K562 (cell line): ENCODE data around the gene EML2. TPM values are rescaled to one million over a fixed set of nuclear protein-coding genes. Genes with fewer than 3 reads are reported as not detected.
"Not testable (repeated sequence)": the region's sequence is repeated elsewhere in the genome, so short reads cannot be mapped to it uniquely, and the experiment has no call there.

Source experiments
- ATAC-seq: fragments of 200-7000 bp; cut with Tn5 transposase; 3 replicates; pipeline ENCODE4 v1.9.1; 2020; ENCODE audit warnings: moderate library complexity
- BruUV-seq: library from RNA; stranded (reverse); fragments of 400-500 nt; replicated peaks from 2 replicates; lab custom pipeline; 2021; lab: Mats Ljungman, UMichigan
- CTCF ChIA-PET: fragments of 300-600 bp; formaldehyde crosslinking; extraction: SDS; loops from one replicate; lab custom pipeline; 2021; ENCODE audit warnings: low intra/inter-chr PET ratio; lab: Yijun Ruan, JAX
- POLR2A ChIA-PET: fragments of 300-600, 350-650 bp; sonication (Branson Sonifier 250); formaldehyde crosslinking; extraction: SDS; loops from one replicate; lab custom pipeline; 2021; ENCODE audit warnings: antibody characterized with exemption, inconsistent platforms; lab: Yijun Ruan, JAX
- DNase-seq, 4 experiments: peaks; one replicate each; pipeline versions ENCODE4 v3.0.0 to v3.0.0-alpha.2; 2011 to 2018; ENCODE audit warnings: low spot score in 3 of 4, mixed read lengths in 3 of 4; ENCODE audit errors: extremely low read depth in 1 of 4
- FAIRE-seq: peaks from 2 replicates; lab custom pipeline; 2011; peaks lifted over from hg19 to GRCh38; lab: Jason Lieb, UNC
- H2AFZ ChIP-seq: 2 replicates; pipeline ENCODE4 v1.6.0; 2011; ENCODE audit warnings: low read depth, low read length, control low read depth, inconsistent platforms
- H3K27ac ChIP-seq: fragments of 200-600 bp; 3 replicates; pipeline ENCODE4 v1.8.0; 2011; ENCODE audit warnings: low read depth, mild to moderate bottlenecking, control low read depth, inconsistent platforms, low read length, moderate library complexity, mixed read lengths; ENCODE audit errors: extremely low read depth
- H3K27me3 ChIP-seq, 2 experiments: fragments of 300-600 bp in 1 of 2; 2 replicates in 1 of 2; 3 replicates in 1 of 2; pipeline versions ENCODE4 v1.6.0 to v1.8.0; 2011; ENCODE audit warnings: inconsistent platforms in 2 of 2, low read length in 2 of 2, mild to moderate bottlenecking in 1 of 2, mixed read lengths in 1 of 2, moderate library complexity in 1 of 2; ENCODE audit not compliant: control insufficient read depth in 2 of 2, insufficient read depth in 2 of 2
- H3K36me3 ChIP-seq: fragments of 300-600 bp; 3 replicates; pipeline ENCODE4 v1.8.0; 2011; ENCODE audit warnings: mild to moderate bottlenecking, low read length, inconsistent platforms; ENCODE audit not compliant: control insufficient read depth, insufficient read depth
- H3K4me1 ChIP-seq, 2 experiments: fragments of 200-600 bp in 1 of 2; replicated peaks in 1 of 2; 2 replicates in 1 of 2; 3 replicates in 1 of 2; pipeline versions ENCODE4 v1.5.1 to v1.8.0; 2011; ENCODE audit warnings: inconsistent platforms in 2 of 2, low read length in 2 of 2, mild to moderate bottlenecking in 1 of 2, mixed read lengths in 1 of 2, moderate library complexity in 1 of 2; ENCODE audit not compliant: control insufficient read depth in 2 of 2, insufficient read depth in 2 of 2
- H3K4me2 ChIP-seq: 2 replicates; pipeline ENCODE4 v1.6.1; 2011; ENCODE audit warnings: low read length, control low read depth, inconsistent platforms, mixed read lengths; ENCODE audit not compliant: insufficient read depth
- H3K4me3 ChIP-seq: fragments of 200-600 bp; sonication (generic), shearing (Covaris generic); 2 replicates; pipeline ENCODE4 v1.5.1; 2016; ENCODE audit warnings: control low read depth, inconsistent platforms
- H3K79me2 ChIP-seq: fragments of 200-600 bp; 3 replicates; pipeline ENCODE4 v1.8.0; 2011; ENCODE audit warnings: low read length, inconsistent platforms; ENCODE audit not compliant: control insufficient read depth, insufficient read depth
- H3K9ac ChIP-seq, 2 experiments: 2 replicates each; pipeline versions ENCODE4 v1.6.0 to v1.6.1; 2011; ENCODE audit warnings: low read depth in 2 of 2, low read length in 2 of 2, control low read depth in 1 of 2, inconsistent platforms in 1 of 2, mild to moderate bottlenecking in 1 of 2, mixed read lengths in 1 of 2; ENCODE audit not compliant: insufficient read depth in 1 of 2
- H3K9me1 ChIP-seq: one replicate; pipeline ENCODE4 v1.6.0; 2011; ENCODE audit warnings: inconsistent platforms, mild to moderate bottlenecking, low read length, moderate library complexity; ENCODE audit not compliant: control insufficient read depth, insufficient read depth
- H3K9me3 ChIP-seq: replicated peaks from 2 replicates; pipeline ENCODE4 v1.5.1; 2011; ENCODE audit warnings: low read depth, low read length, inconsistent platforms; ENCODE audit not compliant: control insufficient read depth, insufficient read depth
- H4K20me1 ChIP-seq: replicated peaks from 2 replicates; pipeline ENCODE4 v1.6.1; 2011; ENCODE audit warnings: low read length, inconsistent platforms, mixed read lengths; ENCODE audit not compliant: control insufficient read depth, insufficient read depth
- BRCA1 ChIP-seq, 2 experiments: fragments of 450-650 bp in 1 of 2; sonication (generic) in 1 of 2; formaldehyde crosslinking in 1 of 2; IDR thresholded peaks; 2 replicates each; pipeline versions ENCODE4 v1.5.0 to v1.6.1; 2017 to 2020; ENCODE audit warnings: mild to moderate bottlenecking in 1 of 2, missing genetic modification reagents in 1 of 2
- GABPB1 ChIP-seq: sonication (generic); formaldehyde crosslinking; IDR thresholded peaks from 2 replicates; pipeline ENCODE4 v1.8.0; 2022; ENCODE audit warnings: mild to moderate bottlenecking, missing genetic modification reagents
- NFIC ChIP-seq: fragments of 450-650 bp; IDR thresholded peaks from 2 replicates; pipeline ENCODE4 v1.6.1; 2017; ENCODE audit warnings: mild to moderate bottlenecking, inconsistent platforms
- PHF8 ChIP-seq: fragments of 200-600 bp; sonication (generic); IDR thresholded peaks from 2 replicates; pipeline ENCODE4 v1.6.1; 2012; ENCODE audit warnings: mixed run types, mild to moderate bottlenecking, inconsistent platforms, low read length, moderate library complexity, borderline replicate concordance
- SAP30 ChIP-seq: fragments of 200-600 bp; sonication (generic); IDR thresholded peaks from 2 replicates; pipeline ENCODE4 v1.6.1; 2012; ENCODE audit warnings: borderline replicate concordance, low read depth, mild to moderate bottlenecking, moderate library complexity, low read length, control low read depth, inconsistent platforms; ENCODE audit not compliant: insufficient read depth, poor library complexity, severe bottlenecking
- TCF3 ChIP-seq: sonication (generic); formaldehyde crosslinking; IDR thresholded peaks from 2 replicates; pipeline ENCODE4 v1.4.0; 2020; ENCODE audit warnings: mild to moderate bottlenecking, missing genetic modification reagents
- ZEB2 ChIP-seq: fragments of 450-650 bp; IDR thresholded peaks from 2 replicates; pipeline ENCODE4 v1.6.1; 2016
- WGBS: fragments of 100-300 bp; shearing (Covaris generic); methylation state at CpG from one replicate; pipeline ENCODE4 v1.1.6; 2016; ENCODE audit warnings: low coverage, mixed read lengths; ENCODE audit not compliant: insufficient coverage; ENCODE audit errors: missing lambda C conversion rate; 5-methylcytosine and 5-hydroxymethylcytosine counted together
- in situ Hi-C: fragments of 300-500 bp; cut with MboI; formaldehyde crosslinking; loops from 4 replicates; pipeline ENCODE4 v1.15.0; 2018; ENCODE audit warnings: inconsistent platforms, mixed read lengths
- intact Hi-C: fragments of 100-400 bp; cut with micrococcal nuclease; formaldehyde crosslinking; loops from 2 replicates; pipeline ENCODE4 v1.14.2; 2022
- polyA plus RNA-seq, 8 experiments: library from polyadenylated mRNA; depleted of rRNA in 4 of 8; stranded (reverse) in 5 of 8; unstranded in 3 of 8; fragments of >200 nt; fragmentation: Nextera tagmentation in 2 of 8; fragmentation: Illumina TruSeq in 1 of 8; extraction: Ambion mirVana in 2 of 8; extraction: Trizol in 1 of 8; gene quantifications; 2 replicates each; pipeline versions ENCODE4 v1.2.1 to v1.2.3, GENCODE V29; 2011 to 2014; ENCODE audit warnings: inconsistent platforms in 1 of 8, missing spikeins in 1 of 8
- total RNA-seq, 7 experiments: library from RNA; depleted of rRNA in 6 of 7; stranded (reverse); fragments of >200 nt in 6 of 7; fragmentation: Illumina TruSeq in 2 of 7; extraction: Trizol in 2 of 7; gene quantifications; 2 replicates each; pipeline versions ENCODE4 v1.2.1 to v1.2.3, GENCODE V29; 2011 to 2021; ENCODE audit warnings: low replicate concordance in 1 of 7

The EML2 gene
- total and polyA plus RNA-seq, 9 of the 15 experiments (the other 6 are each of a cell fraction or from before 2014, with no cell fraction given), result 2.6 to 69.6 (median 24.8) TPM

DNA sequence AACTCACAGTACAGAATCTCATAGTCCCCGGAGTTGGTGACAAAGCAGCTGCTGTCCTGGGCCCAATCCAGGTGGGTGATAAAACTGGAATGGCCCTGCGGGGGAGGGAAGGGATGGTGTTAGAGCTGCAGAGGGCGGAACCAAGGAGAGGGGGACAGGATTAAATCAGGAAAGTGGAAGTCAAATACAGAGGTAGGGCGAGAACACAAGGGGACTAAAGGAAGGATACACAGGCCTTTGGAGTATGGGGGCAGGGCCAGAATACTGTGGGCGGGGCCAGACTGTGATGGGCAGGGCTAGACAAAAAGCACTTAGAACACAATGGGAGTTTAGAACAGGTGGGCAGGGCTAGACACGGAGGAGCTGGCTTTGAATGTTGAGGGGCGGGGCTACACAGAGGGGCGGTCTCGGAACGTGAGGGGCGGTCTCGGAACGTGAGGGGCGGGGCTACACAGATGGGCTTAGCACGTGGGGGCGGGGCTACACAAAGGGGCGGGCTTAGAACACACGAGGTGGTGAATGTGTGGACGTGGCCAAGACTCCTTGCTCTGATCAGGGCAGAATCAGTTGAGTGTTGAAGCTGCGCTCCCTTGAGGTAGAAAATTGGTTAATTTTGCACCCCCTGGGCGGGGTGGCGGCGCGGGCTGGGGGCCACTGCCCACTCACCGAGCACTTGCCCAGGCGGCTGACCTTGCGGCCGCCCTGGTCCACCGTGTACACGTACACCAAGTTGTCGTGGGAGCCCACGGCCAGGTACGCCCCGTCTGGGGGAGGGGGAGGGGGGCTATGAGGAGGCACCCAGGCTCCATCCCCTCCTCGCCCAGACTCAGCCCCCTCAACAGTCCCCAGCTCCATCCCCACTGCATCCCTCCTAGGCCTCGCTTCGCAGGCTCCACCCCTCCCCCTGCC lies 23.1 kb downstream of the EML2 start (continued):
- TF ChIP-seq SAP30, result peak; percentile 21
- TF ChIP-seq TCF3 (CRISPR knock-in tag), result no peak
- TF ChIP-seq NFIC, result peak; percentile 35; the same call in 1 of the 2 replicates
- peak; percentile 63; the same call in 1 of the 2 replicates for TF ChIP-seq PHF8
- TF ChIP-seq GABPB1, result peak; percentile 62; the same call in 1 of the 2 replicates
- TF ChIP-seq BRCA1 (IDR thresholded peaks at IDR 0.05), result no peak
- TF ChIP-seq BRCA1 (CRISPR knock-in tag; IDR thresholded peaks at IDR 0.05), result no peak
- TF ChIP-seq ZEB2, result peak; percentile 55; the same call in 1 of the 2 replicates

- H3K9me3 ChIP-seq, BruUV-seq, H3K9ac ChIP-seq, H3K9me1 ChIP-seq, DNase-seq, intact Hi-C loops, H3K27ac ChIP-seq, CTCF ChIA-PET, ATAC-seq, H3K4me2 ChIP-seq, H3K79me2 ChIP-seq, H4K20me1 ChIP-seq, FAIRE-seq, H2AFZ ChIP-seq, in situ Hi-C loops, H3K27me3 ChIP-seq, H3K4me3 ChIP-seq: not testable (repeated sequence)
- H3K36me3 ChIP-seq, result peaks cover 72% of the 10 kb centered on the region; the same call in 2 of the 3 replicates
- H3K4me1 ChIP-seq, result peaks cover 11 to 18% of the 10 kb centered on the region in 2 experiments
- WGBS, result 98% methylated on average over 8 of the region's 9 CpGs
- POLR2A ChIA-PET, result interaction anchor here (1.4 kb wide), 1 partner anchor 11 kb away, joined by 12 read pairs; no protein-coding TSS in a partner anchor
Measured at GRCh38 chr19:45615056-45615455, 24.1 kb downstream of the EML2 start.
